NCI-H128 (cell line): ENCODE measurements around the gene PDS5A.
"Not testable (repeated sequence)": the region's sequence is repeated elsewhere in the genome, so short reads cannot be mapped to it uniquely, and the experiment has no call there.

Source experiments
- DNase-seq: peaks from one replicate; lab custom pipeline; 2025; ENCODE audit not compliant: unreplicated experiment; lab: John Stamatoyannopoulos, UW

Gene PDS5A

GRCh38 chr4:39905019-39905418, 72.7 kb downstream of the PDS5A start:
- not testable (repeated sequence) for DNase-seq

GRCh38 chr4:39900966-39901365, 76.7 kb downstream of the PDS5A start:
- no peak for DNase-seq

GRCh38 chr4:39899291-39899690, 78.4 kb downstream of the PDS5A start:
- no peak for DNase-seq

GRCh38 chr4:39898015-39898414, 79.7 kb downstream of the PDS5A start:
- no peak for DNase-seq

- no peak for DNase-seq
Measured at GRCh38 chr4:39893693-39894072, 84.0 kb downstream of the PDS5A start.

- no peak for DNase-seq
Measured at GRCh38 chr4:39892988-39893692, 84.6 kb downstream of the PDS5A start.

GRCh38 chr4:39889226-39889625, 88.5 kb downstream of the PDS5A start:
- no peak for DNase-seq

- DNase-seq = no peak
Measured at GRCh38 chr4:39888541-39888940, 89.2 kb downstream of the PDS5A start.

- DNase-seq = no peak
Measured at GRCh38 chr4:39883646-39884045, 94.1 kb downstream of the PDS5A start.

- no peak for DNase-seq
Measured at GRCh38 chr4:39881789-39882188, 95.9 kb downstream of the PDS5A start.

GRCh38 chr4:39877971-39878370, 99.7 kb downstream of the PDS5A start:
- no peak for DNase-seq

GRCh38 chr4:39873823-39874222, 103.9 kb downstream of the PDS5A start:
- DNase-seq = no peak

- no peak for DNase-seq
Measured at GRCh38 chr4:39865280-39865679, 112.4 kb downstream of the PDS5A start.

GRCh38 chr4:39864391-39864790, 113.3 kb downstream of the PDS5A start:
- DNase-seq = no peak

GRCh38 chr4:39860804-39861203, 116.9 kb downstream of the PDS5A start:
- no peak for DNase-seq

GRCh38 chr4:39855909-39856512, 121.7 kb downstream of the PDS5A start:
- no peak for DNase-seq

GRCh38 chr4:39852636-39853035, 125.1 kb downstream of the PDS5A start:
- DNase-seq = no peak

- DNase-seq = no peak
Measured at GRCh38 chr4:39850727-39851126, 127.0 kb downstream of the PDS5A start.

GRCh38 chr4:39846705-39847104, 131.0 kb downstream of the PDS5A start:
- DNase-seq = no peak

- DNase-seq = no peak
Measured at GRCh38 chr4:39846120-39846519, 131.6 kb downstream of the PDS5A start.

- no peak for DNase-seq
Measured at GRCh38 chr4:39841894-39842293, 135.8 kb downstream of the PDS5A start.

GRCh38 chr4:39840516-39840915, 137.2 kb downstream of the PDS5A start:
- DNase-seq = not testable (repeated sequence)

GRCh38 chr4:39840027-39840426, 137.7 kb downstream of the PDS5A start:
- DNase-seq = no peak
